ENCODE data around the gene RCAN2.

DNA sequence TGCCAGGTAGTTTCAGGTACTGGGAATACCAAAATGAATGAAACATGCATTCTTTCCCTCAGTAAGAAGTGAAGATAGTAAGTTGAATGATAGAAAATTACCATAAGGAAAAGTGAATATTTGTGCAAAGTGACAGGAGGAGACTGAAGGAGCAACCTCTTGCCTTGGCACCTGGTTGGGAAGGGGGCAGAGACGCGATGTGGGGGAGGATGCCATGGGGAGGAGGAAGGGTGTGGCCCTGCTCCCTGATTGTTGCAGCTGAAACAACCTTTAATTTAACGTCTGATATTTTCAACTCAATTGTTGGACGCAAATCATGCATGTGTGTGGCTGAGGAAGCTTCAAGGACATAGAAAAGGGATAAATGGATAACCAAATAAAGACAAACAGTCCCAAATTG lies 248.3 kb downstream of the RCAN2 start:
- no peak for TF ChIP-seq POLR2AphosphoS5 (IDR thresholded peaks at IDR 0.05; ENCODE audit: low read depth, low read length)
- no peak for TF ChIP-seq SIN3A (IDR thresholded peaks at IDR 0.05; ENCODE audit: borderline replicate concordance, insufficient read depth, low read length)
- TF ChIP-seq FOXP2 (optimal IDR thresholded peaks at IDR 0.05; ENCODE audit: borderline replicate concordance, extremely low read depth, extremely low read length, insufficient read depth), result no peak
- TF ChIP-seq, protein P1, sequence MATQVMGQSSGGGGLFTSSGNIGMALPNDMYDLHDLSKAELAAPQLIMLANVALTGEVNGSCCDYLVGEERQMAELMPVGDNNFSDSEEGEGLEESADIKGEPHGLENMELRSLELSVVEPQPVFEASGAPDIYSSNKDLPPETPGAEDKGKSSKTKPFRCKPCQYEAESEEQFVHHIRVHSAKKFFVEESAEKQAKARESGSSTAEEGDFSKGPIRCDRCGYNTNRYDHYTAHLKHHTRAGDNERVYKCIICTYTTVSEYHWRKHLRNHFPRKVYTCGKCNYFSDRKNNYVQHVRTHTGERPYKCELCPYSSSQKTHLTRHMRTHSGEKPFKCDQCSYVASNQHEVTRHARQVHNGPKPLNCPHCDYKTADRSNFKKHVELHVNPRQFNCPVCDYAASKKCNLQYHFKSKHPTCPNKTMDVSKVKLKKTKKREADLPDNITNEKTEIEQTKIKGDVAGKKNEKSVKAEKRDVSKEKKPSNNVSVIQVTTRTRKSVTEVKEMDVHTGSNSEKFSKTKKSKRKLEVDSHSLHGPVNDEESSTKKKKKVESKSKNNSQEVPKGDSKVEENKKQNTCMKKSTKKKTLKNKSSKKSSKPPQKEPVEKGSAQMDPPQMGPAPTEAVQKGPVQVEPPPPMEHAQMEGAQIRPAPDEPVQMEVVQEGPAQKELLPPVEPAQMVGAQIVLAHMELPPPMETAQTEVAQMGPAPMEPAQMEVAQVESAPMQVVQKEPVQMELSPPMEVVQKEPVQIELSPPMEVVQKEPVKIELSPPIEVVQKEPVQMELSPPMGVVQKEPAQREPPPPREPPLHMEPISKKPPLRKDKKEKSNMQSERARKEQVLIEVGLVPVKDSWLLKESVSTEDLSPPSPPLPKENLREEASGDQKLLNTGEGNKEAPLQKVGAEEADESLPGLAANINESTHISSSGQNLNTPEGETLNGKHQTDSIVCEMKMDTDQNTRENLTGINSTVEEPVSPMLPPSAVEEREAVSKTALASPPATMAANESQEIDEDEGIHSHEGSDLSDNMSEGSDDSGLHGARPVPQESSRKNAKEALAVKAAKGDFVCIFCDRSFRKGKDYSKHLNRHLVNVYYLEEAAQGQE (IDR thresholded peaks at IDR 0.05; ENCODE audit: insufficient read depth in 1 of 2, low read depth in 2 of 2, low read length in 2 of 2), result no peak

Measured in PFSK-1 (cell line).